ENCODE results near the gene CBX2.

The CBX2 gene

DNA sequence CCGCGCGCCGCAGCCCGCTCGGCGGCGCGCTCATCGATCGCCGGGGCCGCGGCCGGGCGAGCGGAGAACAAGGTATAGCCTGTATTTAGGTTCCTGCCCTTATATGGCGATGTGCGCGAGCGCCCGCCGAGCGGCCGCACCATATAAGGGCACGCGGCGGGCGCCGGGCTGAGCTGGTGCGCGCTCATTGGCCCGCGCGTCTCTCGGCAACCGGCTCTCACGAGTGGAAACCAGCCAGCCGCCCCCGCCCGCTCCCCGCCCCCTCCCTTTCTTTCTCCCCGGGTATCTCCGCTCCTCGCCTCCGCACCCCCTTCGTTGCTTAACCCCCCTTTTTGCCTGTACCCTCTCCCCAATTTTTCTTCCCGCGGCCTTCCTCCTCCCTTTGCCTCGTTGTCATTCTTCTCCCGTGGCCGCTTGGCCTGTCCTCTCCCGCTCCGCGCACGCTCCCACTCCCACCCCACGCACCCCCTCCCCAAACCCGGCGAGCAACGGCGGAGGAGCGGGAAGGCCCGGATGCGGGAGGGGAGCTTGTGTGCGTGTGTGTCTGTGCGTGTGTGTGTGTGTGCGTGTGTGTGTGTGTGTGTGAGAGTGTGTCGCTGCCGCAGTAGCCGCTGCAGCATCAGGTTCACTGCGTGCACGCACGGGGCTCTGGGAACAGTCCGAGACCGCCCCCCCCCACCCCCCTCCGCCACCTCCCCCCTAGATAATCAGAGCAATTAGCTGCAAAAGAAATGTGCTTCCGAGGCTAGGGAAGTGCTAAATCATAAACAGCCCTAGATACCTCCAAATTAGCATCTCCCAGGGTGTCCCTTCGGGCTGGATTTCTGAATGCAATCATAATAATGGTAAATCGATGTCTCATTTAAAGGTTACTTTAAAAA lies 32.4 kb downstream of the CBX2 start:
- no peaks in the 10 kb centered on the region for H3K36me3 ChIP-seq (replicated peaks)
- peak; percentile 54 for DNase-seq
- peaks cover 78% of the 10 kb centered on the region for H3K27me3 ChIP-seq (replicated peaks)
- in situ Hi-C loops (cut with HindIII; ENCODE audit: low pct_ligation_motif_present, low sequenced_read_pairs): no loop called here
- TF ChIP-seq, protein P1, sequence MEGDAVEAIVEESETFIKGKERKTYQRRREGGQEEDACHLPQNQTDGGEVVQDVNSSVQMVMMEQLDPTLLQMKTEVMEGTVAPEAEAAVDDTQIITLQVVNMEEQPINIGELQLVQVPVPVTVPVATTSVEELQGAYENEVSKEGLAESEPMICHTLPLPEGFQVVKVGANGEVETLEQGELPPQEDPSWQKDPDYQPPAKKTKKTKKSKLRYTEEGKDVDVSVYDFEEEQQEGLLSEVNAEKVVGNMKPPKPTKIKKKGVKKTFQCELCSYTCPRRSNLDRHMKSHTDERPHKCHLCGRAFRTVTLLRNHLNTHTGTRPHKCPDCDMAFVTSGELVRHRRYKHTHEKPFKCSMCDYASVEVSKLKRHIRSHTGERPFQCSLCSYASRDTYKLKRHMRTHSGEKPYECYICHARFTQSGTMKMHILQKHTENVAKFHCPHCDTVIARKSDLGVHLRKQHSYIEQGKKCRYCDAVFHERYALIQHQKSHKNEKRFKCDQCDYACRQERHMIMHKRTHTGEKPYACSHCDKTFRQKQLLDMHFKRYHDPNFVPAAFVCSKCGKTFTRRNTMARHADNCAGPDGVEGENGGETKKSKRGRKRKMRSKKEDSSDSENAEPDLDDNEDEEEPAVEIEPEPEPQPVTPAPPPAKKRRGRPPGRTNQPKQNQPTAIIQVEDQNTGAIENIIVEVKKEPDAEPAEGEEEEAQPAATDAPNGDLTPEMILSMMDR (IDR thresholded peaks at IDR 0.05; ENCODE audit: low read depth, low read length, missing control alignments): no peak
- H3K27ac ChIP-seq: no peak overlapping the region
- peak overlapping the region; percentile 30 for H3K4me3 ChIP-seq (ENCODE audit: low read depth, low read length)

DNA sequence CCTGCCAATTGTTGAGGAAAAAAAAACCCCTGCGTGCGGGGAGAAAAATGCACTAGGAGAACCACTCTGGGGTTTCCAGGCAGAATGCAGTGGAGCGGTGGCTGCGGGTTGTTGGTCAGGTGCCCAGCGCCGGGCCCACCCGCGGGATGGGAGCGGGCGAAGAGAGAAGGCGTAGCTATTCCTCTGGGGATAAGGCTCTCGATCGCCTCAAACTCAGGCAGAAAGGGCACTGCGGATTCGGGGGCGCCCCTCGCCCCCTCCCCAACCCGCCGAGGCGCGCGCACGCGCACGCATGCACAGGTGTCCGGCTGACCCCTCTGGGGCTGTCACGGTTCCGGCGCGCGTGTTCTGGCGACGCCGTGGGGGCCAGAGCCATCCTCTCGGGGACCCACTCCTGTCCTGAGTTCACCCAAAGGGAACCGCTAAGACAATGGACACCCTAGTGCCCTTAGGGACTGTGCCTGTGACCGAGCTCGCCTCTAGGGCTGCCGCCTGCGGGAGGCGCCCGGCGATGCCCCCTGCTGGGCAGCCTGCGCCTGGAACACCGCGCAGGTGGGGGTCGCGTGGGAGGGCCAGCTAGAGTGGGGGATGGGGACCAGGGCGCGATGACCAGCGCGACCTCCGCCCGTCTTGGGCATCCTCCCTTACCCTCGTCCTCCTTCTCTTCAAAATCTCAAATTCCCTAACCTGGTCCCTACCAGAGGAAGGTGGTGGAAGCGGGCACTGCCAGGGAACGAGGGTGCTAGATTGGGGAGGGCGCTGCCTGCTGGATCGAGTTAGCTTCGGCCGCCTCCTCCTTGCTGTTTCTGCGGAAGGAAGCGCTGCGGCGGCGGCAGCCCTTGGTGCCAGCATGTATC lies 33.3 kb downstream of the CBX2 start:
- DNase-seq: no peak
- Histone ChIP-seq H3K27me3 (replicated peaks) (peaks cover 78% of the 10 kb centered on the region), H3K4me3 (ENCODE audit: low read depth, low read length) (no peak overlapping the region), H3K27ac (no peak overlapping the region), H3K36me3 (replicated peaks) (no peaks in the 10 kb centered on the region)
- TF ChIP-seq, protein P1 (IDR thresholded peaks at IDR 0.05; ENCODE audit: low read depth, low read length, missing control alignments): peak; percentile 58
- in situ Hi-C loops (cut with HindIII; ENCODE audit: low pct_ligation_motif_present, low sequenced_read_pairs): no loop called here

DNA sequence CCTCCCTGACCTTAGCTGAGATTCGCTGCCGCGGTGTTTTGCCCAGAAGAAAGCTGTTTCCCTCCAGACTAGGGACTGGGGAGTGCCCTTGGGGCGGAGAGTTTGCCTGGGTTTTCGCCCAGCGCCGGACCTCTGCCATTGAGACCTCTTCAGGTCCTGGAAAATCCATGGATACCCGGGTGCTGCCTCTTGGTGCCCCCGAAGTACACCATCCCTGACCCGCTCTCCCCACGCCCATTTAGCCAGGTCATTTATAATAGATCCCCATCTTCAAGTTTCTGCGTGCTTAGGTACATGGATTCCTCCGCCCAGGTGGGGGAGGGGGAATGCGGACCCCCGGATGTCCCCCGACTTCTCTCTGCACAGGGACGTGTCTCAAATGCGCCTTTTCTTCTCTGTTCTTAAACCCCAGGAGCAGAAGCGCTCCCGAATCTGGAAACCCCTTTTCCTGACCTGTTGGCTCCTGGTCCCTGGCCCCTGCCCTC lies 34.0 kb downstream of the CBX2 start:
- peaks cover 74% of the 10 kb centered on the region for H3K27me3 ChIP-seq (replicated peaks)
- in situ Hi-C loops (cut with HindIII; ENCODE audit: low pct_ligation_motif_present, low sequenced_read_pairs): no loop called here

DNA sequence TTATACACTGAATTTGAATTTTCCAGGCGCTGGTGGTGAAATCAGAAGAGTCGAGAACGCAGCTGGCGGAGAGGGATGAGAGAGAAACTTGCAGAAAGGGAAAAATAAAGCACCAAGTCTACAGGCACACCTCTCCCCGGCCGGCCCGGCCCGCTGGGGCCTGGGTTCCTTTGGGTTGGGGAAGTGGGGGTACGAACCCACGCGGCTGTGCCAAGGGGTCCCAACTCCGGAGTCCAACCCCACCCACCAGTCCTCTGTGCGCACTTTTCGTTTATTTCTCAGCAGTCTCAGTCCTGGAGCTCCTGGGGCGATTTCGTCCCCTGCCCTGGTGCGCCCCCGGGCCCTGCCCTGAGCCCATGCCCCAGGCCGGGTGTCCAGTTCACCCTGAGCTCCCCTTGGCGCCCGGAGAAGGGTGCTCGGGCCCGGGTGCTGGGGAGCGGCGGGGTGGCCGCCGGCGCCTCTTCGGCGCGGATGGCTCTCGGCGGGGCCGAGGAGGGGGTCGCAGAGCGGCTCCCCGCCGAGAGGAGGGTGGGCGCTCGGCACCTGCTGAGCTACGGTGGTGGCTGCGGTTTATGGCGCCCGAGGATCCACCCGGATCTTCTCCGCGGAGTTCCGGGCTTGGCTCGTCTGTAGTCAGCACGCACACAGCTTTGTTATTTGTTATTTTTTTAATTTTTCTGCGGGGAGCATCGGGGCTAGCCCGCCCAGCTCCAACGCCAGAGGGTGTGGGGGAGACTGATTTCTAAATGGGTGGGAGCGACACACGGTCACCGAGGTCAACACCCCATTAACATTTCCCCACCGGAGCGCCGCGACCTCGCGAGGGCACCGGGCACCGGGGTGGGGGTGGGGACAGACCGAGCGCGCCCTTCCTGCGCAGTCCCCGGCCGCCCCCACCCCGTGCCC lies 34.7 kb downstream of the CBX2 start:
- Histone ChIP-seq H3K27ac (no peak overlapping the region), H3K36me3 (replicated peaks) (no peaks in the 10 kb centered on the region), H3K27me3 (replicated peaks) (peaks cover 67% of the 10 kb centered on the region), H3K4me3 (ENCODE audit: low read depth, low read length) (peak overlapping the region; percentile 42)
- TF ChIP-seq, protein P1 (IDR thresholded peaks at IDR 0.05; ENCODE audit: low read depth, low read length, missing control alignments): no peak
- in situ Hi-C loops (cut with HindIII; ENCODE audit: low pct_ligation_motif_present, low sequenced_read_pairs): no loop called here
- no peak for DNase-seq

More for the DNA sequence above, 34.0 kb downstream of the CBX2 start:
- Histone ChIP-seq H3K4me3 (ENCODE audit: low read depth, low read length) (no peak overlapping the region), H3K27ac (no peak overlapping the region), H3K36me3 (replicated peaks) (no peaks in the 10 kb centered on the region)
- TF ChIP-seq, protein P1 (IDR thresholded peaks at IDR 0.05; ENCODE audit: low read depth, low read length, missing control alignments): no peak
- DNase-seq: no peak

Measured in brain microvascular endothelial cell (primary cell).